HG03196 (cell line): ENCODE data around the gene GPX5.
A peak's percentile ranks its signal among the peaks of the same experiment; 100 is the strongest.
"Not testable (repeated sequence)": the region's sequence is repeated elsewhere in the genome, so short reads cannot be mapped to it uniquely, and the experiment has no call there.

ENCODE experiments used
- ATAC-seq: cut with Tn5 transposase; IDR thresholded peaks from one replicate; pipeline ENCODE4 v1.9.1; 2021; ENCODE audit not compliant: unreplicated experiment

Gene GPX5

GRCh38 chr6:28525496-28526039, at the start of gene GPX5:
Gene GPX5, plus strand, starts transcription at chr6:28525881. Its CDS starts 133 bp downstream, at chr6:28526014.
- ATAC-seq: no peak

DNA sequence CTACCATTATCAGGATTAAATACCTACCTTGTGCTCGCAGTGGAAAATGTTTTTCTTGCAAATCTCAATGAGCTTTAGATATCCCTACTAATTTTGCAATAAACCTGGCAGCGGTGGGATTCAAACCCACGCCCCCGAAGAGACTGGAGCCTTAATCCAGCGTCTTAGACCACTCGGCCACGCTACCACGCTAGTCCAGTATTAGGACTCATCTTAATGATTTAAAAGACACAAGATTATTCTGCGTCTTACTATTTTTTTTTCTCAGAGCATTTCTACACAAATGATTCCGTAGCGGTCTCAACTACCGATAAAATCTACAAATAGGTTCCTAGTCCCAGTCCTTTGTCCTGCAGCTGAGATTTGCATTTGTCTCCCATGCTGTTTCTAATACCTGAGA, 47.2 kb upstream of the GPX5 start:
- ATAC-seq: no peak

DNA sequence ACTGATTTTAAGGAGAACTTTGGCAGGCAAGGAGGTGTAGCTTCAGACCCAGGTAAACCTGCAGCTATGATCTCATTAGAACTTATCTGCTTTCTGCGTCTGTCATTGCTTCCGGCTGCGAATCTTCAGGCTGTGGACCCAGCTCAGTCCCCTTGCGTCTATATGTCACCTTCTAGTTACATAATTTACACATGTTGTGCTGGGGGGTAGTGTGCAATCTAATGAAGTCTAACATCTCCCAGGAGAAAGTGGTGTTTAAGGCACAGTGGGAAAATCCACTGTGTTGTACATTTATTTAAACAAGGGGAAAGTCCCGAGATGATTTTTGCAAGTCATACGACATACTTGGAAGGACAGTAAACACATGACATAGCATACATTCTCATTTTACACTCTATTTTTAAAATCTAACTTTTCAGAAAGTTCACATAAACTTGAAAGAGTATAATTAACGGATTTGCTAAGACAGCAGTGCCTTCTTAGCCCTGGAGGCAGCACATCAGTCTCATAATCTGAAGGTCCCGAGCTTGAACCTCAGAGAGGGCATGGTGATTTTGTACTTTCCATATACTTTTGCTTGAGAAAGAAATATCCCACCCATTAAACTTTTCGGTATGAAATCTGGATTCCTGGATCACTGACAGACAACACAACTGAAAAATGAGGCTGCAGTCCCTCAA, 45.3 kb upstream of the GPX5 start:
- no peak for ATAC-seq

DNA sequence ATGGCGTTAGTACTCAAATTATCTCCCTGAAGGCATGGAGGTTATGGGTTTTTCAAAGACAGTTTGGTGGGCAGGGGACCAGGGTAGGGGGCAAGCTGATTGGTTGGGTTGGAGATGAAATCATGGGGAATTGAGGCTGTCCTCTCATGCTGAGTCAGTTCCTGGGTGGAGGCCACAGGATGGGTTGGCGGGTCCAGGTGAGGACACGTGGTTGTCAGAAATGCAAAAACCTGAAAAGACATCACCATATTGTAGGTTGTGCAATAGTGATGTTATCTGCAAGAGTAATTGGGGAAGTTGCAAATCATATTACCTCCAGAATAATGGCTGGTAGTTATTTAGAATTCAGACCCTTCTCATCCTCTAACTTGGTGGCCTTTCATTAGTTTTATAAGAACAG, 40.2 kb upstream of the GPX5 start:
- no peak for ATAC-seq

- no peak for ATAC-seq
These were observed 39.1 kb upstream of the GPX5 start for GRCh38 chr6:28486533-28486932.

DNA sequence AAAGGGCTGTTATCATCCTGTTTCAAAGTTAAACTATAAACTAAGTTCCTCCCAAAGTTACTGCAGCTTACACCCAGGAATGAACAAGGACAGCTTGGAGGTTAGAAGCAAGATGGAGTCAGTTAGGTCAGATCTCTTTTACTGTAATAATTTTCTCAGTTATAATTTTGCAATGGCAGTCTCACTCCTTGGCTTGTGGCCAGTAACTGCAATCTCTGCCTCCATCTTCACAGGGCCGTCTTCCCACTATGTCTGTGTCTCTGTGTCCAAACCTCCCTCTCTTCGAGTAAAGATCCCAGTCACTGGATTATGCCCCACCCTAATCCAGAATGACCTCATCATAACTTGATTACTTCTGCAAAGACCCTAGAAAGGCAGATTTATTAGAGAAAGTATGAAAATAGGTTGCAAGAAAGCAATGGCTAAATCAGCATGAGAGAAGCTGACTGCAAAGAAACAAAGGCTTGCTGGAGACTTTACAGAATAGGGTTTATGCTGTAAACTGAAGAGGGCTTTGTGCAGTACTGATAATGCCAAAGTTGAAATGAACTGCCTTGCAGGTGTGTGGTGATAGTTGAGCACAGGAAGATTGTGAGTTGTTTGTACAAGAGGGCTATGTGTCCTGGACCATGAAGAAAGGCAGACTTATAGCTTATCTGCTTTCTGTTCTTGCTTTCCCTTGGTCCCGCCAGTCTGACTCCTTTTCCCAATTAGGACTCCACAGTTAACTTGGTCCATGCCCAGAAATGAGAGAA, 38.5 kb upstream of the GPX5 start:
- no peak for ATAC-seq

- ATAC-seq: no peak
These were observed 36.7 kb upstream of the GPX5 start for GRCh38 chr6:28488916-28489365.

DNA sequence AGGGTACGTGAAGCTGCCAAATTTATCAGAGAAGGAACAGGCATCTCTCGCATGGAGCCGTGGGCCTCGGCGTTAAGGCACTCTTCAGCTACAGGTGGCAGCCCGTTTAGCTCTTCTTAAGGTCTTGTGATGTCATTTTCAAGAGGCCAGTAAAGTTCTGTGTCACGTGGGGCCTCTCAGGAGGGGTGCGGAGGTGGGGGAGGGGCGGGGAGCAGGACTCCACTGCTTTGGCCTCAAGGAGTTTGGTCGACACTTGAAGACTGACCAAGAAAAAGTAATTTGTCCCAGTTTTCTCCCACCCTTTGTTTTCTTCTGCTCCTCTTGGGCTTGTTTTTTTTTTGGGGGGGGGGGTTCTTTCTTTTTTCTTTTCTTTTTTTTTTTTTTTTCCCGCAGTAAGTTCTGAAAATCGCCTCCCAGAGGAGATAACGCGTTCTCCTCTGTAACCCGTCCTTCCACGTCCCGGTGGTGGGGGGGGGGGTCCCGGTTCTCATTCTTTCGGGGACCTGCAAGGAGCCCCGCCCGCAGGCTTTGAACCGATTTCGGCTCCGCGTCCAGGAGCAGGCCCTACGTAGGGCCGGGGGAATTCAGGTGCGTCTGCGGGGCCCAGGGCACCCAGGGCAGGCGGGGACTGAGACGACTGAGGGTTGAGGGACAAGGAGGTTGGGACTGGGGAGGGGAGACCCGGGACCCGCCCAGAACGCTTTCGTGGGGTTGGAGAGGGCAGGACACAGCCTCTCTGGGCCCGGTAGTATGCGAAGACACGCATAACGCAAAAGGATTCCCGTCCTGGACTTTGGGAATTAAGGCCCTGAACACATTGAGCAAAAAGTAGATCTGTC, 36.1 kb upstream of the GPX5 start:
- ATAC-seq: peak; percentile 71

- no peak for ATAC-seq
These were observed 35.3 kb upstream of the GPX5 start for GRCh38 chr6:28490205-28490890.

DNA sequence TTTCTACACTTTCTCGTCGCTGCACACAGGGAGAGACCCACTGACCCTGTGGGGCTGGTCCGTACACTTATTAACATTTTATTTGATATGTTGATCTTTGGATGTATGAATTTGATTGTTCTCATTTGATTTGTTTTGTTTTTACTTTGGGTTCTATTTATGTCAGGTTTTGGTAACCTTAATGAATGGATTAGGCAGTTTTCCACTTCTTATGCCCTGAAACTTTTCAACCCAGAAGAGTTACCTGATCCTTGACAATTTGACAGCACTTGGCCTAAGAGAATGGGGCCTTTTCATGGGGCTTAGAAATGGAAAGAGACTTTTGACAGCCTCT, 33.7 kb upstream of the GPX5 start:
- no peak for ATAC-seq

DNA sequence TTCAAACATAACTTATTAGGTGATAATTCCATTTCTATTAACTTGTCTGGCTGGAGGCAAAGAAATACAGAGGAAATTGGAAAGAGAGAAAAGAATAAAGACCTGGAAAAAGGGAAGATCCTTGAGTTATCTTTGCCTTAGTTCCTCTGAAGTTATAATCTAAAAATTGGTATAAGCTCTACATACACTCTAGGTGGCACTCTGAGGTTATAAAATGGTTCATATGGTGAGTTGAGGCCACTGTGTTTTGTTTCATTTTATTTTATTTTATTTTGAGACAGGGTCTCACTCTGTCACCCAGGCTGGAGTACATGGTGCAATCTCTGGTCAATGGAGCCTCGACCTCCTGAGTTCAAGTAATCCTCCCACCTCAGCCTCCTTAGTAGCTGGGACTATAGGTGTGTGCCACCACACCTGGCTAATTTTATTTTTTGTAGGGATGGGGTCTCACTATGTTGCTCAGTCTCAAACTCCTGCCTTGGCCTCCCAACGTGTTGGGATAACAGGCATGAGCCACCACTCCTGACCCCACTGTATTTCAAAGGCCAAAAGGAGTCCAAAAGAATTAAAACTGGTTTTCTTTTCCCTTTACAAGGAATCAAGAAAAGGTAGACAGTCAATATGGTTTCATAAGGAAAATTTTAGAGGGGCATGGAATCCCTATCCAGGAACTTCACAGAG, 29.4 kb upstream of the GPX5 start:
- ATAC-seq: no peak

- ATAC-seq: no peak
These were observed 28.4 kb upstream of the GPX5 start for GRCh38 chr6:28497306-28497705.

GRCh38 chr6:28497893-28498292, 27.8 kb upstream of the GPX5 start:
- ATAC-seq: no peak

GRCh38 chr6:28501259-28501658, 24.4 kb upstream of the GPX5 start:
- no peak for ATAC-seq

DNA sequence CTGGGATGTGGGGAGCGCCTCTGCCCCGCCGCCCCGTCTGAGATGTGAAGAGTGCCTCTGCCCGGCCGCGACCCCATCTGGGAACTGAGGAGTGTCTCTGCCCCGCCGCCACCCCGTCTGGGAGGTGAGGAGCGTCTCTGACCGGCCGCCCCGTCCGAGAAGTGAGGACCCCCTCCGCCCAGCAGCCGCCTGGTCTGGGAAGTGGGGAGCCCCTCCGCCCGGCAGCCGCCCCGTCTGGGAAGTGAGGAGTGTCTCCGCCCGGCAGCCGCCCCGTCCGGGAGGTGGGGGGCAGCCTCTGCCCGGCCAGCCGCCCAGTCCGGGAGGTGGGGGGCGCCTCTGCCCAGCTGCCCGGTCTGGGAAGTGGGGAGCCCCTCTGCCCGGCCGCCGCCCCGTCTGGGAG, 23.5 kb upstream of the GPX5 start:
- not testable (repeated sequence) for ATAC-seq

- not testable (repeated sequence) for ATAC-seq
These were observed 22.9 kb upstream of the GPX5 start for GRCh38 chr6:28502709-28503305.

DNA sequence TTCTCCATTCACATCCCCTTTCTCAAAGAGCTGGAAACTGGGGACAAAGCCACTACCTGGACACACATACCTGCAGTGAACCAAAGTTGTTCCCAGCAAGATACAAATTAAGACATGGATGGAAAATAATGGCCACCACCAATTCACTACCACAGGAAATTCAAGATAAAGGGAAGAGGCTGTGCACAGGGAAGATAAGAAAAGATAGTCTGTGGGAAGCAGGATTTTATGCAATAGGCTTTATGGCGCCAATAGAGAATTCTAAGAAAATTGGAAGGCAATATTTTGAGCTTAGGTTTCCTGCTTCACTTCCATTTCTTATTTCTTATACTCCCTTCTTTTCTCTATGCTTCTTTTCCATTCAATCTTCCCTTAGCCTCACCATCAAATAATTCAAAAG, 19.9 kb upstream of the GPX5 start:
- no peak for ATAC-seq

- no peak for ATAC-seq
These were observed 18.7 kb upstream of the GPX5 start for GRCh38 chr6:28506807-28507475.

DNA sequence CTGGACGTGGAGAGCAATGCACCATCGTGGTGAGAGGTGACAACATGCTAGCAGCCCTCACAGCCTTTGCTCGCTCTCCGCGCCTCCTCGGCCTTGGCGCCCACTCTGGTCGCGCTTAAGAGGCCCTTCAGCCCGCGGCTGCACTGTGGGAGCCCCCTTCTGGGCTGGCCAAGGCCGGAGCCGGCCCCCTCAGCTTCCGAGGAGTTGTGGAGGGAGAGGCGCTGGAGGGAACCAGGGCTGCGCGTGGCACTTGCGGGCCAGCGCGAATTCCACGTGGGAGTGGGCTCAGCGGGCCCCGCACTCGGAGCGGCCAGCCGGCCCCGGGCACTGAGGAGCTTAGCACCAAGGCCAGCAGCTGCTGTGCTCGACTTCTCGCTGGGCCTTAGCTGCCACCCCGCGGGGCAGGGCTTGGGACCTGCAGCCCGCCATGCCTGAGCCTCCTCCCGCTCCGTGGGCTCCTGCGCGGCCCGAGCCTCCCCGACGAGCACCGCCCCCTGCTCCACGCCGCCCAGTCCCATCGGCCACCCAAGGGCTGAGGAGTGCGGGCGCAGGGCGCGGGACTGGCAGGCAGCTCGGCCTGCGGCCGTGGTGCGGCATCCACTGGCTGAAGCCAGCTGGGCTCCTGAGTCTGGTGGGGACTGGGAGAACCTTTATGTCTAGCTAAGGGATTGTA, 13.9 kb upstream of the GPX5 start:
- ATAC-seq: no peak
